AML-193 (cell line): ENCODE results near the gene COLEC12.

ENCODE experiments used
- DNase-seq, 2 experiments: peaks; one replicate each; lab custom pipeline; 2025; lab: John Stamatoyannopoulos, UW

Gene COLEC12

DNA sequence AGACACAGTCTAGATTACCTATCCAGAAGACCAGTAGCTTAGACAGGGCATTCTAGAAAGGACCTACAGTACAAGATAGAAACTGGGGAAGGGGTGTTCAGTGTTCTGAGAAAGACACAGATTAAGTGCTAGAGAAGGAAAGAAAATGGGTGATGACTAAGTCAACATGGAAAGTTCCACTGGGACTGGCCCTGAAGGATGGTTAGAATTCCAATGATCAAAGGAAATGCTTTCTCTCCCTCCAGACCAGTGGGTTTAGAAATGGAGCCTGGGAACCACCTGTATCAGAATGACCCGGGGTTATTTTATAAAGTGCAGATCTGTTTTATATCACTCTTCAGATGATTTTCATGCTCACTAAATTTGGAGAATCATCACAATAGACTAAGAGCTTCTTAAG is 5.8 kb upstream of the COLEC12 start:
- no peak for DNase-seq

DNA sequence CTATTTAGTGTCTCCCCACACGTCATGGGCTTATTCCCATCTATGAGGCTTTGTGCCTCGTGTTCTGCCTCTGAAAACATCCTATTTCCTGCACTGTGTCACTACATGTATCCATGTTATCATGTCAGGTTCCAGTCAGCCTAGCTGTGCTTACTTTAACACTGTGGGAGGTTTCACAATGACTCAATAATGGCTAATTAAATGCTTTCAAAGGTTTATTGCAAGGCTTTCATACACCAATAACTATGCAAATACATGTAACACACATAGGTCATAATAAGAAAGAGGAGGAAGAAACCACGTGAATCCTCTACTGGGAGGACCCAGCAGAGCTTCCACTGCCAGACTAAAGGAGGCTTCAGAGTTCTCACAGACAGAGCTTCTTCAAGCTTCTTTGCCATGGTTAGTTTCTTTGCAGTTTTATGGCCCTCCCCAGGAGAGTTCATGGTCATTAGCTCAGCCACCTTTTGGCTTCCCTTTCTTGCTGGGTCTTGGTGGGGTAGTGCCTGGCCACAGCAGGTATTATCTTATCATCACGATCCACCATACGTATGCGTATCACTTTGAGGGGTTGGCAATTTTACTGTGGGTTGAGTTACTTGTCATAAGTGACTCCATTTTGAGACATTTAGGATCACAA is 5.1 kb upstream of the COLEC12 start:
- no peak for DNase-seq

DNA sequence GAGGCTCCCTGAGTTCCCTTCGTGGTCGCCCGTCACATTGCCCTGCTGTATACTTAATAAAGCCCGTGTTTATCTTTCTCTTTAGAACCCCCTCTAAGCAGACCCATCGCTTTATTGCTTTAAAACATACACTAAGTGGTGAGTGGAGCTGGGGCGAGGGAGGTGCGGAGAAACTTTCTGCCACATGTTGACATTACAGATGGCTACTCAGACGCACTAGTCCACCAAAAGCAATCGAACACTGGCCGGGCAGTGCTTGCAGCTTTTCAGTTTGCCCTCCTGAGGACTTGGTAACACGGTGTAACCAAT is 859 bp upstream of the COLEC12 start:
- no peak for DNase-seq

DNA sequence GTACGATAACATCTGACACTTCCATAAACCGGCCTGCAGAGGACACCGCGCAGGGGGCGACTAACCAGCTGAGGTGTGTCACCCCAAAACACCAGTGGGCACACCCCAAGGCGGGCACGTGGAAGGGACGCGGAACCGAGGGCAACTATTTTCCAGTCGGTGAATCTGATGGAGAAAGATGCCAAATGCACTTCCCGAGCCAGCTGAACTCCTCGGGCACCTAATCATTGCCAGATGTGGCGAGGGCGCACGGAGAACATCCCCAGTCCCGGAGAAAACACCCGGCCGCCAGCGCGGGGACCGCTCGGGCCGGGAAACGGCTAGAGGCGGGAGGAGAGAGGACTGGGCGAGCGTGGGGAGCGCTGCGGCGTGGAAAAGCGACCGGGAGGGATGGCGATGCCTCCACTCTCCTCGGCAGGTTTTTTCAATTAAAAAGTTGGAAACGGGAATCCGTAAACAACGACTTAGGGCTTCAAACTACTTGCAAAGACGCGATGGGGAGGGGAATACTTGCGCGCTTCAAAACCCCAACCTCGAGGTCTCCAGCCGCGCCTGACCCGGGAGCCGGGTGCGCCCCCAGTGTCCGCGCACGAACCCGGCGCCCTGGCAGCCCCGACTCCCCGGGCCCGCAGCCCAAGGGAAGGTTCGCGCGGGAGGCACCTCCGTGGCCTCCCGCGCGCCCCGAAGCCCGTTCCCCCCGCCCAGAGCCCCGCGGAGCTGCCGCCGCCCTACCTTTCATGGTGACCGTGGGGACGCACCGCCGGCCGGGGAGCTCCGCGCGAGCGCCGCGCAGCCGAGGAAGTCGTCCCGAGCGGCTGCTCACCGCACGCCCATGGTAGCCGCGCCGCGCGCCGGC is 497 bp downstream of the COLEC12 start:
- DNase-seq, result no peak

DNA sequence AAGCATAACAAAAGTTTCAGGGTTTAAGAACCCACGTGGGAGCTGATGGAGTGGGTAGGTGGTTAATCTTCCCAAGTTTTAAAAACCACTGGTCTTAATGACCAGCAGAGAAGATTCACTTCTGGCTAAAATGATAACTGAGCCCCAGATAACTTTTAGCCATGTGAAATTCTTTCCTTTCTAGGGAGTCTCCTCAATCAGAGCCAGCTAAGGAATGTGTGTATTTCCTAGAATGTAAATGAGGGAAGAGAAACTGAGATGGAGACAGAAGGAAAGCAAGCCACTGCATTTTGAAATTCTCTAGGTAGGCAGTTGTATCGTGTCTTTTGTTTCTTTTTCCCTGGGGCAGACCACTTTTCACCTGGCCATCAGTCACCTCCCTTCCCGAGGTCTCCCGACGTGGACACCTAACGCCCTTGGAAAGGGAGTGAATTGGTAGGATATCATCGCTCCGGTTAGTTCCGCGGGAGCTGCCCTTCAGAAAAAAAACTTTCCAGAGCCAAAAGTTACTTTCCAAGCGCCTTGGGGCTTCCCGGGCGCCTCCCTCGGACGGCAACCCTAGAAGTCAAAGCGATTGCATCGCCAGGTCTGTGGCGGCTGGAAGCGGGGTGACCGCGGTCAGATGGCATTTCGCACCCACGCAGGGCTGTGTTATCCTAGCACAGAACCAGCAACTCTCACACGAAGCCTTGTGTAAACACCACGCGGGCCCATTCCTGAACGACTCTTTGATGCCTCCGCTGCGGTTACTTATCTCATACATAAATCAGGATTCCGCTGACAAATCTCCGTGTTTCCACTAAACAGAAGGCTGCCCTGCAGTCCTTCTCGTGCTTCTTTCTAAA is 1.3 kb downstream of the COLEC12 start:
- no peak for DNase-seq

DNA sequence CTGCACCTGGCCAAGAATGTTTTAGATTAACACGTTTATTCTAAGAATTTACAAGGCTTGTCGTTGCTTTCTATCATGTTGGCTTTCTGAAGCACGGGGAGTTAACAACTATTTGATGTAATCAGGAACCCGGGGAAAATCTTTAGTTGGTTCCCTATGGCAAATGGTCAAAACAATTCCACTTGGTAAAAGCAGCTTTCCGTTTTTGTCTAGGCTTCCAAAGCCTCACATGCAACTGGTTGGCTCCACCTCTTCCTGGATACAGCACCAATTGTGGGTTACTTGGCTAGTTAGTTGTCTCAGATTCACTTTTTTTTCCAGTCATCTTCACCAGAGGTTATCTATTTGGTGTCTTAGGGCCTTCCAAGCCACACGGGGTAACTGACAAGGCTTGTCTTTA is 2.8 kb downstream of the COLEC12 start:
- no peak for DNase-seq

DNA sequence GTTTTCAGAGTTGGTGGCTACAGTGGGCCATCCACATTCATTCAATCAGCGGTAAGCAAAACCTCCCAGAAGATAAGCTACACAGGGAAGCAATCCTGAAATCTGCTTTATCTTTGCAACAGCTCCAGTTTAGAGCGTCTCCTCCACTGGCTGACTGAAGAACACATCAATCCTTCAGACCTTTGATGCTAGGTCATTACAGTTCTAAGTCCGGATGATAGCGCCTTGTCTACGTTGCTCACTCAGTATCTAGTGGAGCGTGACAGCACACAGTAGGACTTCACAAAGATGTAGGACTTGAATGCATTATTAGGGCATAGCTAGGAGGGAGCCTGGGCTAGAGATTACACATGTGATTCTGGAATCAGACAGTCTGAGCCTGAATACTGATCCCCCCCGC is 5.0 kb downstream of the COLEC12 start:
- no peak for DNase-seq

DNA sequence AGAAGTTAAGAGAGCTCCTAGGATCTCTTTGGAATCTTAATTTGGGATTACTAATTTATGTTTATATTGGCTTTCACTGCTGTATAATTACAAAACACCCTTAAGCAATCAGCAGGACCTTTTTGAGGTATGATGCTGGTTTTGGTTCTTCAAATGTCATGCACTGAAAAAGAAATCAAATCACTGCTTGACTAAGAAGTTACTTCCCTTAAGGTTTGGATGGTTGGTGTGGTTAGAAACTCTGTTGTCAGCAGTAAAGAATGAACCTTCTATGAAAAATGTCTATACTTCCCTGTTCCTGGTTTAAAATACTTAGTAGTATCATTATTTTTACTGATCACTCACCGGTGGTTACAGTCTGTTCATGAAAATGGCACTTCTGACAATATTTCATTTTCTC is 5.5 kb downstream of the COLEC12 start:
- no peak for DNase-seq

DNA sequence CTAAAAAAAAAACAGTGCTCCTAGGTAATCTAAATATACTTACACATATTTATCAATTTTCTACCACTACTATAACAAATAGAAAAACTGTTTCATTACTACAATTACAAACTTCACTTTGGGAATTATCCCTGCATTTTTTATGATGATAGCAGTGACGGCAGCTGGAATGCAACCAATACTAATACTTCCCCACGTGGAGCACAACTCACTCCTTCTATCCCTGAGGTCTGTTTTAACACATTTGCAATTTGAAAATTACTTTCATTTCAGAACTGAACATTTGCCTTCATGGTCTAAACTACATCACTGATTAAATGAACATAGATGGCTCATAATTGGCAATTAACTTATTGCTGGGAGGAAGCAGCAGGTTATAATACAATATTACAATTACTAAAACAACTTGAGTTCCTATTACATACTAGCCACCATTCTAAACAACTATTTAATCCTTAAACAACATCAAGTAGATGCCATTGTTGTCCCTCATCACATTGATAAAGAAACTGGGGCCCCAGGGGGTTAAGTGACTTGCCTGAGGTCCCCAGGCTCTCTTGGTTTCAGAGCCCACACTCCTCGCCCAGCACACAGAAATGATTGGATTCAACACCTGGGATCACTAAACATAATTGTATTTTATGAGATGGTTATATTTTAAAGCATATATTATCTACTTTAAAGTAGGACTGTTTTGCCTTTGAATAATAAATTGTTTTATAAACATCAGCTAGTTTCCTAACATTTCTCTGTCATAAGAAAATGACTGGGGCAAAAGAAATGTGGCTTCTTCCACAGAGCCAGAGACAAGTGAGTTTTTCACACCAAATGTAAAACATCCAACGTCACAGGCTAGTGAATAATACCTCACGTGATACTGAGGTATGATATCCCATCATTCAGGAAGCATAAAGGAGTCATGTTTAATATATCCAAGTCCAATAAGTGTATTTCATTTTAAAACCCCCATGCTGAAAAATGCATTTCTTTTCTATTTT is 6.2 kb downstream of the COLEC12 start:
- DNase-seq, result no peak

DNA sequence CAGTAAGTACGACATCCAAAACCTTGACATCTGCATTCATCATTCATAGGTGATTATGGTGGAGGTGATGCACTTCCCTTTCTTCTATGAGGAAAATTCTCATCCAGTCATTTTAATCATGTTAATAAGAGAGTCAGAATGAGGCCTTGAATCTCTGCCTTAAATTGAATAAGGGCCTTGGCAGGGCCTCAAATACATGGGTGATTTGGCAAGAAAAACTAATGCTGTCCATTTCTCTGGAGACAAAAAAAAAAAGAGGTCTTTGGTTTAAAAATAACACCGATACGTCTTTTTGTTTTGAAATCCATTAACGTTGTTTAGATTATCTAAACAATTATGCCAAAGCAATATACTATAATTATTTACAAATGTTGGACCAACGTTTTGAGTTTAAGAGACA is 8.1 kb downstream of the COLEC12 start:
- DNase-seq, result no peak

DNA sequence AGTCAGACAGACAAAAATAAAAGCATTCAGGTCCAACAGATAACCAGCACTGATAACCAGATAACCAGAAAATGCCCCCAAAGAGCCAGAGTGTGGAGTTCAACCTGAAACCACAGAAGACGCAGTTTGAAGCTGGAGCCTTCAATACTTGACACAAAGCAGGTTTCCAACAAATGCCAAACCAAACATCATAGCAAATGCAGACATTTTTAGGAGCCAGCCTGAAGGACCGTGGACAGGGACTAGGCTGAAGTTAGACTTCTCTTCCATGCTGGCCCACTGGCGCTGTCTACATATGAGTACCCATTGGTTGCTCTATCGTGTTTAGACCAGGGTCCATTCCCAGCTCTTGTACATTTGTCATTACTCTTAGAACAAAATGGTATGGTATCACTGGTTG is 9.9 kb downstream of the COLEC12 start:
- no peak for DNase-seq

DNA sequence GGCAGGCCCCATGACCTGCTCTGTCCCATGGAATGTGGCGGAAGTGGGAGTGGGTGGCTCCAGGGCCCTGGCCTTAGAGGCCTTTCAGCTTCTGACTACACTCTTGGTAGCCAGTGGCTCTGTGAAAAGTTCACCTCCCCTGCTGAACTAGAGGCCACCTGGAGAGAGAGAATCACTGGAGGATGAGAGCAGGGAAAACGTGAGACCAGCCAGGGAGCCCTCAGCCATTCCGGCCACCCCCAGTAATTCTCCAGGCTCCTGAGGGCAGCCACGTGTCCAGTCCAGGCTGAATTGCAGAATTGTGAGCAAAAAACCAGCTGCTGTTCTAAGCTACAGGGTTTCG is 10.5 kb downstream of the COLEC12 start:
- no peak for DNase-seq

DNA sequence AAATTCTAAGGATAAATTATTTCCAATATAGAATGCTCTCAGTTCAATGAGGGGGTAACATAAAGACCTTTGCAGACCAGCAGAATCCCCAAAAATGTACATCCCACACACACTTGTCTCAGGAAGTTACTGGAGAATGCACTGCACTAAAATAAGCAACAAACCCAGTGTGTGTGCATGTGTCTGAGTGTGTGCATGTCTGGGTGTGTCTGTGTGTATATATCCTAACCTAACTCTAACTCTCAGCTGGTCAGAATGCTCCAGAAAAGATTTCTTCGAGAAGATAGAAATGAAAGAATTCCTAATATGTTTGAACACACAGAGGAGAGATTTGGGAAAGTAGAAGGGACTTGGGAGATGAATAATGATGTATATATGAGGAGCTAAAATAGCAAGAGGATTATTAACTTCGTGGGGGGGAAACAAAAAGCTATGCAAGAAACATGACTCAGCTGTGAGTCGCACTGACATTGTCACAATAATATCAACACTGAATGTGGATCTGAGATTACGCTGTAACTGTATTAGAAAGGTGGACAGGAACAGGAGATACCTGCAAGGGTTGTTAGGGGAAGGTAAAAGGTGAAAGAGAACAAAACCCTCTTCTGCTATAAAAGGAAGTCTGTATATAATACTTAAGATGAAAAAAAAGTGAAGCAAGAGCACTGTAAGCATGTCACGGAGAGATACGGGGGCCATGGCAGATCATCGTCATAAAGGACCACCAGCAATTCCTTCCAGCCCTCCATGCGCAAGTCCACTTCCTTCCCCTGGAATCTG is 11.1 kb downstream of the COLEC12 start:
- no peak for DNase-seq

DNA sequence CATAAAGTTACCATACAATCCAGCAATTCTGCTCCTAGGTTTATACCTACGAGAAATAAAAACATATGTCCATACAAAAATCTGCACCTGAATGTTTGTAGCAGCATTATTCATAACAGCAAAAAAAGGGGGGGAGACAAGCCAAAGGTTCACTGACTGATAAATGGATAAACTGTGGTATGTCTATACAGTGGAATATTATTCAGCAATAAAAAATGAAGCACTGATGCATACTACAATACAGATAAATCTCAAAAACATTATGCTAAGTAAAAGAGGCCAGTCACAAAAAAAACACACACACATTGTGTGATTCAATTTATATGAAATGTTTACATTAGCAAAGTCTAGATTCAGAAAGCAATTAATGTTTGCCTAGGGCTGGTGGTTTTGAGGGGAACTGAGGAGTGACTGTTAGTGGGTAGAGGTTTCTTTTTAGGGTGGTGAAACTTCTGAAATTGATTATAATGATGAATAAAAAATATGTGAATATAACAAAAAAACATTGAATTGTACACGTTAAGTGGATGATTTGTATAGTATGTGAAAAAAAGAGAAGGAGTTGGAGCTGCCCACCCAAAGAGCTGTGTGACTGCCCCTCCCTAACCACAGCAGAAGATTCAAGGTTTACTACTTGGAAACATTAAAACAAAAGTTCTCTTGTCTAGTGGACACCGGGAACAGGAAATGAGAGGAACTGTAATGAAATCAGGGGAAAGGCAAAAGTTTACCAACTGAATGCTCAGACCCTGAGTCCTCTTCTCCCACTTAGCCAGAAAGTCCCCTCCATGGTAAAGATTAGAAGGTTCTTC is 13.4 kb downstream of the COLEC12 start:
- no peak for DNase-seq

DNA sequence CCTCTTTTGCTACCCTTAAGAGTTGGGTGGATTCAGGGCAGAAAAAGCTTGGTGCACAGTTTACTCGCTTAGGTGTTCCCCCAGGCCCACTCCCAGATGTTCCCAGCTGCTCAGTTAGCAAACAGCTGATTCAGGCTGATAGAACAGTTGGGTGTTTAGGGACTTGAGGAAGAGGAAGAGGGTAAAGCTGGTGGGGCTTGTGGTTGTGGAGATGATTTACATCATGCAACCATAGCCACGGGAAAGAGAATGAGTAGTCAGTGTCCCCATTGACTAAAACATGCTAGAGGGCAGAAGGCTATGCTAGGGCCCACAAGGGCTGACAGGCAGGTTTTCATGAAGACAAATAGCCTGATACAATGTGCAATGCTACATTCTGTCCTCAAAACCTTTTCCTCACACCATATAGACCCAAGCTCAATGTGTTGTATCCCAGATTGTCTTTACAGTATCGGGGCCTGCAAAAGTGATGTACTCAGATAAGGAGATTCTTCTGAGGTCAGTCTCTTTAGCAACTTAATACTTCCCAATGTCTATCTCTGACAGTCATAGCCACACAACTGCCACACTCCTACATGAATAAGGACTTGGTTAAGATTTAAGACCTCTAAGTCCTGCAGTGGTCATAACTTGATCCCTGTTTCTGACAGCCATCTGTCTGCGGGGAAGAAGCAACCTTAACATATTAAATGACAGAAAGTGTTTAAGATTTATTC is 15.6 kb downstream of the COLEC12 start:
- DNase-seq, result no peak

DNA sequence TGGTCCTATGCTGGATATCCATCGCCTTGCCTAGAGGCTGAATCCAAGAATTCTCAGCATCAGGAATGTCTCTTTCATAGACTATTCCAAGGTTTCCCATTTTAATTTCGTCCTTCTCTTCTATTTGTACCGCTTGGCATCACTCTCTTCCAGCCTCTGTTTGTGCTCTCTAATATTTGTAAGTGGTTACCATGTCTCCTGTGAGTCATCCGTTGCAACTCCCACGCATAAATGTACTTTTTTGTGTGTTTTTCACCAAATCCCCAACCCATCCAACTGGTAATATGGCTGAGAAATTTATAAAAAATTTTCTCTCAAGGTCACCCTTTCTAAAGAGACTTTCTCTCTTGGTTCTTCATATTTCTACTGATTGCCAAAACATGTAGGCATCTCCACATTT is 21.8 kb downstream of the COLEC12 start:
- DNase-seq, result no peak

DNA sequence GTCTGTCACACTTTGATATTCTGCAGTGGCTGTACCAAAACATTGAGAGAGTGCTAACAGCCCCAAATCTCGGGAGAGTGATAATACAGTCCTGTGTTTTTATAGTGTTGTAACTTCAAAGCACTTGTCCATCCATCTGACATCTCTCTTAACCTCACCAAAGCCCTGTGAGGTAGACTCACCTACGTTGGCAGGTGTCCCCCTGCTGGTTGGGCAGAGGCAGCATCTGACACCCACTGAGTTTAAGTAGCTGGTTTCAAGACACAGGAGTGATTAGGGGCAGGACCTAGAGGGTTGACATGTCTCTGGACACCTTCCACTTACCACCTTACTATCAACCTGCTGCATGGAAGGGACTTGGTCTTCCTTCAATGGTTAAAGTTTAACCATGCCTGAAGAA is 22.9 kb downstream of the COLEC12 start:
- no peak for DNase-seq

DNA sequence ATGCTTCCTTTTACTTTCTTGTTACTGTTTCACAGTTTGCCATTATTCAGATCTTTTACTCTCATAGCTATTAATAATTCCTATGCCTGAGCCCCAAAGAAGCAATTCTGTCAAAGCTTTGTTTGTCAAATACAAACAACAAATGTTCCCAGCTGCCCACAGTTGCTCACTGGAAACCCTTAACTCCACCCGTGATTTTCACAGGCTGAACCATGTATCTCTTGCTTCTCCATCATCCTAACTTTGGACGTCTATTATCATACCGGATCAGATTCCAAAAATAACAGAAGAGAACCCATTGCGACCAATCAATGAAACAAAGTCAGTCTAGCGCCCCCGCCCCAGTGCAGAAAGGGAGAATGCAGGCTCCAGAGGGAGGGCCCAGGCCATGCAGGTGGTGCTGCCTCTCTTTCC is 24.2 kb downstream of the COLEC12 start:
- DNase-seq, result no peak

DNA sequence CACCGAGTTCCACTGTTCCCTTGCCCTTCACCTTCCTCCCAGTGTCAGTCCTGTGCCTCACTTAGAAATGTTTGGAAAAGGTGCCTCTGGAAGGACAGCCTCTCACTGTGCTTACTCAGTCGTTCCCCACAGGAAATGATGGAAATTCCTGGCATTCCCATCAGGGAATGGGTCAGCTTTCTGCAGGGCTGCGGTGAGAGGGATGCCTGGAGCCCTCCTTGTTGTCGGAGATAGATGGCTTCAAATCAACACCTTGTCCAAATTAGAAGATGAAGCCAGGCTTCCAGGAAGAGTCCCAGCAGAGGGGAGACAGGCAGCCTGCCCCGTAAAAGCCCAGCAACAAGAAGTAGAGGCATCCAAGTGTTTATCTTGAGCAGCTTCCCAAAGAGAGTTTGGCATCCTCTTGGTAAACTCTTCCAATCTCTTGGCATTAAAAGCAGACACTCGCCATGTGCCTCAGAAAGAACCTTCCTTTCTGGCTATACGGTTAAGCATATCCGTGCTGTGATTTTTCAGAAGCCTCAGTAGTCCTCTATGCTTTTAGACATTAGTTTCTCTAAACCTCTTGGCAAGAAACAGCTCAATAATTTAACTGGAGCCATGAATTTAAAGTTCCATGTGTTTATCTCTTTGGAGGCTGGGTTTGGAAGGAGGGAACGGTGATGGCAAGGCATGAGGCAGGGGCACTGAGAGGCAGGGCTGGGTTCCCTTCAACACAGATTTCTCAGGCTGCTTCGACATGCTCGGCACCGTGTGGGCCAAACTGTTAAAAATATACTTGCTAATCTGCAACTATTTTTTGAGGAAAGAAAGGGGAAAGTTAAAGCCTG is 25.1 kb downstream of the COLEC12 start:
- DNase-seq, result no peak
